Cardiac fibroblast (primary cell): Measurements from ENCODE around the gene ARID3A.

Source experiments
- DNase-seq, 2 donors: peaks; one replicate each; pipeline versions ENCODE4 v3.0.0 to v3.0.0-alpha.2; 2010; ENCODE audit warnings: low read depth in 2 of 2
- H3K4me3 ChIP-seq, 2 donors: replicated peaks in 1 of 2; 1 replicate in 1 of 2; 2 replicates in 1 of 2; pipeline ENCODE4 v1.5.1; 2011; ENCODE audit warnings: low read depth in 2 of 2, low read length in 2 of 2, mild to moderate bottlenecking in 2 of 2, moderate library complexity in 1 of 2
- TF ChIP-seq, protein P1 (sequence below): IDR thresholded peaks from one replicate; pipeline ENCODE4 v1.5.1; 2011; ENCODE audit warnings: low read depth, mild to moderate bottlenecking, low read length, inconsistent platforms

Gene ARID3A

DNA sequence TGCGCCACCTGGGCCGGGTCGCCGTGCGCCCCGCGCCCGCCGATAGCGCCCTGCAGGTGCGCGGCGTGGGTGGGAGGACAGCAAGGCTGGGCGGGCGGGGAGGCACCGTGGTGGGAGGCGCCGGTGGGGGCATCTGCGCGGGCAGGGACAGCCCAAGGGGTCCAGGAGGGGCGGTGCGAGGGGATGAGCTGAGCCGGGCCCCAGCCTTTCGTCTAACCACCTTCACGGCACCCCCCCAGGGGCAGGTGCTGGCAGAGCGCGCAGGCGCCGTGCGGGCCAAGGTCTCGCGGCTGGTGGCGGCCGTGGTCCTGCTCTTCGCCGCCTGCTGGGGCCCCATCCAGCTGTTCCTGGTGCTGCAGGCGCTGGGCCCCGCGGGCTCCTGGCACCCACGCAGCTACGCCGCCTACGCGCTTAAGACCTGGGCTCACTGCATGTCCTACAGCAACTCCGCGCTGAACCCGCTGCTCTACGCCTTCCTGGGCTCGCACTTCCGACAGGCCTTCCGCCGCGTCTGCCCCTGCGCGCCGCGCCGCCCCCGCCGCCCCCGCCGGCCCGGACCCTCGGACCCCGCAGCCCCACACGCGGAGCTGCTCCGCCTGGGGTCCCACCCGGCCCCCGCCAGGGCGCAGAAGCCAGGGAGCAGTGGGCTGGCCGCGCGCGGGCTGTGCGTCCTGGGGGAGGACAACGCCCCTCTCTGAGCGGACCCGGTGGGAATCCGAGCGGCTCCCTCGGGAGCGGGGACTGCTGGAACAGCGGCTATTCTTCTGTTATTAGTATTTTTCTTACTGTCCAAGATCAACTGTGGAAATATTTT is 5.6 kb upstream of the ARID3A start:
- TF ChIP-seq, protein P1, sequence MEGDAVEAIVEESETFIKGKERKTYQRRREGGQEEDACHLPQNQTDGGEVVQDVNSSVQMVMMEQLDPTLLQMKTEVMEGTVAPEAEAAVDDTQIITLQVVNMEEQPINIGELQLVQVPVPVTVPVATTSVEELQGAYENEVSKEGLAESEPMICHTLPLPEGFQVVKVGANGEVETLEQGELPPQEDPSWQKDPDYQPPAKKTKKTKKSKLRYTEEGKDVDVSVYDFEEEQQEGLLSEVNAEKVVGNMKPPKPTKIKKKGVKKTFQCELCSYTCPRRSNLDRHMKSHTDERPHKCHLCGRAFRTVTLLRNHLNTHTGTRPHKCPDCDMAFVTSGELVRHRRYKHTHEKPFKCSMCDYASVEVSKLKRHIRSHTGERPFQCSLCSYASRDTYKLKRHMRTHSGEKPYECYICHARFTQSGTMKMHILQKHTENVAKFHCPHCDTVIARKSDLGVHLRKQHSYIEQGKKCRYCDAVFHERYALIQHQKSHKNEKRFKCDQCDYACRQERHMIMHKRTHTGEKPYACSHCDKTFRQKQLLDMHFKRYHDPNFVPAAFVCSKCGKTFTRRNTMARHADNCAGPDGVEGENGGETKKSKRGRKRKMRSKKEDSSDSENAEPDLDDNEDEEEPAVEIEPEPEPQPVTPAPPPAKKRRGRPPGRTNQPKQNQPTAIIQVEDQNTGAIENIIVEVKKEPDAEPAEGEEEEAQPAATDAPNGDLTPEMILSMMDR, result no peak
- H3K4me3 ChIP-seq, result peak overlapping the region; percentile 11 to 14
- peak in 1 of 2 donors; percentile 43 for DNase-seq

DNA sequence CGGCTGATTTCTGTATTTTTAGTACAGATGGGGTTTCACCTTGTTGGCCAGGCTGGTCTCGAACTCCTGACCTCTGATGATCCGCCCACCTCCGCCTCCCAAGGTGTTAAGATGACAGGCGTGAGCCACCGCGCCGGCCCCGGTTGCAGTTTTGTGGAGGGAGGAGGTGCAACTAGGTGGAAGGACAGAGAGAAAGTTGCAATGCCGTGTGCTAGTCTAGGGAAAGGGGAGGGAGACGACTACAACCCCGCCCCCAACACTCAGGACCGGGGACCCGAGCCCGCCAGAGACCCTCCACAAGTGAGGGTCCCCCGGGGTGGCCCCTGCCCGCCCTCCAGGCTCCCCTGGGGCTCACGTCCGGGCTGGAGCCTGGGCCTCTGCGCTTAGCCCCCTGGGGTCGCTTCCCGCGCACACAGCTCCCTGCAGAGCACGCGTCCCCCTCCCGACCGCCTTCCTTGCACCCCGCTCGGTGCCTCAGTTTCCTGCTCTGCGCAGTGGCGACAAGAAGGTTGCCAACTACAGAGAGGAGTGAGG is 1.2 kb upstream of the ARID3A start:
- TF ChIP-seq, protein P1, result no peak
- DNase-seq, result no peak
- H3K4me3 ChIP-seq, result peak overlapping the region; percentile 72 to 78

DNA sequence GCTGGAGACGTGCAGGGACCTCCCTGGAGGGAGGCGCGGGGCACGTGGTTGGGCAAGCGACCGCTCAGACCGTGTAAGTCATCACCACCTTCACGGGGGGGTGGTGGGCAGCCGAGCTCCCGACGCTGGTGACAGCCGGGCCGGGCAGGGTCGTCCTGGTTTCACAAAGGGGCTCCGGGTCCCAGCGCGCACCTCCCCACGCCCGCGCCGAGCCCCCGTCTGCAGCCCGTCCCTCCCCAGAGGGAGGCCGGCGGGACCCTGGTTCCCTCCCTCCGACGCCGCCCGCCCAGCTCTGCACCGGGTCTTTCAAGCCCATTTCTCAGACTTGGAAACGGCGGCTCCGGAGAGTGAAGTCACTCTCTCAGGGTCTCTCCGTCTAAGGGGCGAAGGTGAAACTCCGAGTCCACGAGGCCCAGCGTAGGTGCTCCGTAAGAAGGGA is 729 bp upstream of the ARID3A start:
- TF ChIP-seq, protein P1, result no peak

DNA sequence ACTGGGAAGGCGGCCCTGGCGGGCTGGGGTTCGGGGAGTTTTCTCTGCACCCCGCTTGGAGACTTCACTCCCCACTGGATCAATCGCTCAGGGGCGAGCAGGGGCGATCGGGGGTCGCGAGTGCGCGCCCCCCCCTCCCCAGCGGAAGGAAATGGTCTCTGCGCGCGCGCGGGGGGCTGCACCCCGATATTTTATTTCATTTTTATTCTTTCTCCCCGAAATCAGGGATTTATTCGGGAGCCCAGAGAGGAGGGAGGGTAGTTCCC is 421 bp downstream of the ARID3A start:
- DNase-seq, result no peak
- H3K4me3 ChIP-seq, result peak overlapping the region; percentile 78 to 89
- TF ChIP-seq, protein P1, result no peak

More for the DNA sequence above, 729 bp upstream of the ARID3A start:
- peak overlapping the region; percentile 72 to 78 for H3K4me3 ChIP-seq
- peak; percentile 29 to 79 for DNase-seq

DNA sequence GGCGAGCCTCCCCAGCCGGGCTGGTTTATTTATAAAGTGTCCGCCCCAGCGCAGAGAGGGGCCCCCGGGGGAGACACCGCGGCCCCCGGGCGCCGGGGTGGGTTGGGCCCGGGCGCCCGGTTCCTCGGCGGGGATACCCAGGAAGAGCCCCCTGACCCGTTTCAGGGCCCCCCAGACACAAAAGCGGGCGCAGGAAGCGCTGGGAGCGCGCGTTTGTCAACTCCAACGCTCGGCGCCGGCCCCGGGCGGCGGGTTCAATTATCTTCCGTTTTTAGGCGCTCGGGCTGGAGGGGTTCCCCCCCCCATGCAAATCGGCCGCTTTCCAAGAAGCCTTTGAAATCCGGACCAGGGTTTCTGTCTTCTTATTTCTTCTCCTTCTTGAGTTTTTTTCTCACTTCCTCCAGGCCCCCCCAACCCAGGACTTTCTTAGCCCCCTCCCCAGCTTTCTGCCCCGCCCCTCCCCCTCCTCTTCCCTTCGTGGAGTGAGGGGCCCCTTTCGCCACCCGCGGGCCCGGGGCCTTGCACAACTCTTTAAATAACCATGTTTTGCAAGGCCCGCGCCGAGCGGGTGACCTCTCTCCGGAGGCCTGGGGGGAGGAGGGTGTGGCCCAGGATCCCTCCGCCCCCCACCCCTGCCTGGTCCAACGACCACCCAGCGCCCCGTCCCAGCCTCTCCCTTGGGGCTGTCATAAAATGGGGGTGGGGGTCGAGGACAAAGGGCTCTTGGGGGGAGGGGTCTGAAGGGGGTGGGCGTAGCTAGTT is 935 bp downstream of the ARID3A start:
- DNase-seq, result peak; percentile 61

DNA sequence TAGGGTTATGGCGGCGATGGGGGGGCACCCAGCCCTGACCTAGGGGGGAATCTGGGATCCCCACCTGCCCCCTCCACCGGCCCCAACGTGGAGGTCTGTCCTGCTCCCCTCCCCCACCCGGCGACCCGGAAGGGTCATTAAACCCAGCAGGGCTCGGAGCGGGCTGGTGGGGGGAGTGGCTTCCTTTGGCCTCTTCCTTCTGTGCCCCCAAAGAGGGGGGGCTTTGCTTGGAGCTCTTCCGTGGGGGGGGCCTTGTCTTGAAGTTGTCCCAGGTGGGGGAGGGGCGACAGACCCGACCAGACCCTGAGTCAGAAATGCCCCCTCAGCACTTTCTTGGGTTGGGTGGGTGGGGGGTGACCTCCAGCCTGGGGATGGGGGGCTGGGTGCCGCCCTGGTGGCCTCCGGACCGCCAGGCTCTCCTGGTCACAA is 1.5 kb downstream of the ARID3A start:
- no peak for DNase-seq

More for the DNA sequence above, 935 bp downstream of the ARID3A start:
- peak overlapping the region; percentile 78 to 89 for H3K4me3 ChIP-seq
- TF ChIP-seq, protein P1, result no peak

More for the DNA sequence above, 1.5 kb downstream of the ARID3A start:
- peak overlapping the region; percentile 78 to 89 for H3K4me3 ChIP-seq
- TF ChIP-seq, protein P1, result no peak
